Inflammatory macrophage treated with lipopolysaccharide for 4 hours (primary cell): ENCODE data around the gene SPA17.

Experiments
- DNase-seq: peaks from one replicate; pipeline ENCODE4 v3.0.0-alpha.2; 2020

SPA17 gene

DNA sequence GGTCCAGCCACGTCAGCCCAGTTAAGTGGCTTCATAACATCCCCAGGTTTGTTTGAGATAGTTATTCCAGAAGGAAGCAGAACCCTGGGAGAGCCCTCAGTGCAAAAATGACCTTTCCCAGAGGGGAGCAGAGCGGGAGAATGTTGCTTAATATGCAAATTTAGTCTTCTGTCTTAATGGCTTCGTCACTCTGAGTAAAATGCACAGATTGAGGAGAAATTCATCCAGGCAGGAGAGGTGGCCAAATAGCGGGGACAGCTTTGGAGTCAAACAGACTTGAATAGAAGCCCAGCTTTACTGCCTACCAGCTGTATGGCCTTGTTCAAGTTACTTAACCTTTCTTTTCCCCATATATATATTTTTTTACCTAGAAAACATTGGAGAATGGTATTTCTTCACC lies 53.8 kb downstream of the SPA17 start:
- DNase-seq: no peak

DNA sequence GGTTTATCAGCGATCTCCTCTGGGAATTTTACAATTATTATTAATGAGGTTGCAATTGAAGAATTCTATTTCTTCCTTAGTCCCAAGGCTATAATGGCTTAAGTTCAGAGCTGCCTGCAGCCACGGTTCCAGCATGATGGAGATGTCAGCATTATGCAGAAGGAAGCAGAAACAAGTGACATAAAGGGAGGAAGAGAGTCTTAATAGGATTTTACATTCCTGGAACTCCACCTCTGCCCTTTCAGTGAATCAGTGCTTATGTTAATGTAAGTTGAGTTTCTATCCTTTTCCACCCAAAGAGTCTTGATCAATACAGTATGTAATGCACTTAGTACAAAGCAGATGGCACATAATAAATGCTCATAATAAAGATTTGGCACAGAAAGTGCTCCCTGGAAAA lies 54.4 kb downstream of the SPA17 start:
- no peak for DNase-seq

DNA sequence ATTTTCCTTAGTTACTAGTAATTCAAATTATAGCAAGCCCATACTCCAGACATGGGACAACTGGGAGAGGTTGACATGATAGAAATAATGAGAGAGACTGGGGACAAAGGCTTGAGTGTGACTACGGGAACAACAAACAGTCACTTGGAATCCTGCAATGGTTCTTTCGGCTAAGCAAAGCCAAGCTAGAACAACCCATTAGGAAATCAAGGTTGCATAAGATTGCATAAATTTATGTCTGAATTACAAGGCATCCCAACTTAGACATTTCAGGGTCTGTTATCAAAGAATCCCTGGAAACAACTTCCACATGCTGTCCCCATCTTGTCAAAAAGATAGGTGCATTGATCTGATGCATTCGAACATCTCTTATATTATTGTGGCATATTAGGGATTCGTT lies 55.9 kb downstream of the SPA17 start:
- peak; percentile 58 for DNase-seq

DNA sequence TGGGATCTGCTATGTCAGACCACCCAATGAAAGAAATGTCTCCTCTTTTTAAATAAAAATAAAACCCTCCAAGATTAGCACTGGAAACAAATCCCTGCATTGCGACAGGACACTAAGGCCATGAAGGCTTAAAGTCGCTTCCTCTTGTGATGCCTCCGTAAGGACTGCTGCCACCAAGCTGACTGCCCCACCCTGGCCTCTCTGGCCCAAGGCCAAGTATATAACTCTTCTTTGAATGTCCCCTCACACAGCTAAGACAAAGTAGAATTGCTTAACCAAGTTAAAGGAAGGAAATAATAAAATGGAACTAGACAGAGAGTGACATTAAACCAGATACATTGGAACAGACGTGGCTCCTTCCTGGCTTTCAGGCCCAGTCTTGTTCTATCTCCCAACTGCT lies 58.5 kb downstream of the SPA17 start:
- DNase-seq: peak; percentile 84

DNA sequence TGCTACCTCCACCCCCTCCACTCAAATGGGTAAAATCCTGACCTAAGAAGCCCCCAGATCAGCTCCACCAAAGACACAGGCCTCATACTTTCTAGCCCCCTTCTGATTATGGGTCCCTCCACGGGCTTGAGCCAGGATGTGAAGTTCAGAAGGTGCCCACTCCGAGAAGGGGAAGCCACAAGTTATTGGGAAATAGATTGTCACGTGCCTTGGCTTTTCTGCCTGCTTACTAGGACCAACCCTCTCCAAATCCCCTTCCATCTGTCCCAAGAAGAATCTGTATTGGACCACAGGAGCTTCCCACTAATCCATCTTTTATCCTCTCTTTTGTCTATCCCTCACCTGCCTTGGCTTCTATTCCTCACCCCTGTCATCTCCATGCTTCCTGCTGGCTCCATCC lies 63.0 kb downstream of the SPA17 start:
- DNase-seq: peak; percentile 63

GRCh38 chr11:124737638-124738305 lies 64.1 kb downstream of the SPA17 start:
- DNase-seq: no peak

DNA sequence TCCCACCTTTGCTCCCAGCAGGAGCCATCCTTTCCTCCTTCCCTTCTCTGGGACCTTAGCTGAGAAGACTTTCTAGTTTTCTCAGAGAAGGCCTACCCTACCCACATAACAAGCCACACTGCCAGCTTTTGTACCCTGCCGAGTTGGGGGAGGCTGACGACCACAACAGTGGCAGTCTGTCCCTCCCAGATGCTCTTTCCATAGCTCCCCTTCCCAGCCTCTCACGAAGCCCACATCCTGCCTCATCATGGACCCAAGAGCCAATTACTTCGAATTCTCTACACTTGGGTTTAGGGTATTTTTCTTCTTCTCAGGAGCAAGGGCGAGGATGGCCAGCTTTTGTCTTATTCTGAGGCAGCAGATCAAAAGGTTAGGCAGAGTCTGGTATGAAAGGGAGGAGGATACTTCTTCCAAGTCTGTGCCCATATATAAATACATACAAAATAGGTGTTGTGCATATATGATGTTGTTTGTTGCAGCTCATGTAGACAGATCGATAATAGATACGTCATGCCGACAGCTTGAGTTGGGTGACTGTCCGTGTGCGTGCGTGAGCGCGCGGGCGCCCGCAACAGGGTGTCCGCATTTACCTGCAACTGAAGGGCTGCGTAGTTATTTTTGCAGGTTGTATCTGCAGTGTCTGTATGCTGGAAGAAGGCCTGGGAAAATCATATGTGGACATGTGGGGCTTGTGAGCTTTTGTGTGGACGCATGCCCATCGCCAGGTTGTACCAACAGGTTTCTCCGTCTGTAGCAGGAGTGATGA lies 65.2 kb downstream of the SPA17 start:
- DNase-seq: no peak

DNA sequence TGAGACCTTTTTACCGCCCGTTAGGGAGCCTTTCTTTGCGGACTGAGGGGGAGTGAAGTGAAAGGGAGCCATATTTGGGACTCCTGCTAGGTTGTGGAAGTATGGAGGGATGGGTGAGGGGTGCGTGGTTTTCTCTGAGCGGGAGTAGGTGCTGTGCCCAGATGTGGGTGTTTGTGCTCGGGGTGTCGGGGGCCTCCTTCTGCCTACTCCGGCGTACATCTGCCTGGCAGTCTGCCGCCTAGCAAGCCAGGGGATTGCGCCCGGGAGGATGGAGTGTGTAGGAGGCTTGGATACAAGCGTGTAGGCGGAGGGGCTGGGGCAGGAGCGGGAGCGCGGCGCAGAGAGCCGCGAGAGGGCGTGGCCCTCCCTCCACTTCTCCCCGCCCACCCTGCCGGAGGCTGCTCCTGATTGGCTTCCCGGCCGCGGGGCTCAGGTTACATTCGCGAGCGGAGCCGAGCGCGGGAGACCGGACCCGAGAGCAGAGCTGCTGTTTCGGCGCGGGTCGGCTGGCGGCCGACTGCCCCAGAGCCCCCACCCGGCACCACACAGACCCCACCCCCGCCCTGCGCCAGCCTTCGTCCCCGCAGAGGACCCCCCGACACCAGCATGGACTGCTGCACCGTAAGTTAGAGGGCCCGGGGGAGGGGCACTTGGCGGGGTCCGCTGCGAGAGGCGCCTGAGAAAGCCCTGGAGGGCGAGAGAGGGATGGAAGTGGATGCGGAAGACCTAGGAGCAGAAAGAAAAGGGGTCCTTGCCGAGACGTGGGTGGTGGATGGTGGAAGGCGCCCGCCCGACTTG lies 66.0 kb downstream of the SPA17 start, which contains the start of gene NRGN:
Gene NRGN (plus strand): TSS at position 464 of the 798 bp plus-strand sequence. CDS start 143 bp downstream, at position 607.
- peak; percentile 79 for DNase-seq

DNA sequence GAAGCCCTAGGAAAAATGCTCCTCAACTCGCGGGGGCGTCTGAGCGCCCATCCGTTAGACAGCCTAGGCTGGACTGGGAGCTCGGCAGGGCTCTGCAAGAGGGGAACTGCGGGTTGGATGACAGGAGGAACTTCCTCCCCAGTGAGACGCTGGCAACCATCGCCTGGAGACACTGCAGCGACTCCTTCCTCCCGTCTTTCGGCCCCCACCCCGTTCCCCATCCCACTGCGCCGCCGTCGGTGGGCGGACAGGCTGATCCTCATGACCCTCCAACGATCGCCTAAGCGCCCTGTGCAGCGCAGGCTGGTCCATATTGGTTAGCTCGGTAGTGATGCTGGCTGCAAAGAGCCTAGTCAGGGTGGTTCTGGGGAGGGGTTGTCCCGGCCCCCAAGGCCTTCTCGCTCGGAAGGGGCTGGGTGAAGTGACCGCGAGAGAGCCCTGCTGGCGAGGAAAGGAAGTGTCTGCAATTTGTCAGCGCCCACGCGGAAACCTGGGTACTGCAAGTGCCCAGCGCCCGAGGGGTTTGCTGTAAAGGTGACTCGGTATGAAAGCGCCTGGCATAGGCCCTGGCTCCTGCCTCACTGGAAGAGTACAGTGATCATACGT lies 66.7 kb downstream of the SPA17 start:
- peak; percentile 62 for DNase-seq

DNA sequence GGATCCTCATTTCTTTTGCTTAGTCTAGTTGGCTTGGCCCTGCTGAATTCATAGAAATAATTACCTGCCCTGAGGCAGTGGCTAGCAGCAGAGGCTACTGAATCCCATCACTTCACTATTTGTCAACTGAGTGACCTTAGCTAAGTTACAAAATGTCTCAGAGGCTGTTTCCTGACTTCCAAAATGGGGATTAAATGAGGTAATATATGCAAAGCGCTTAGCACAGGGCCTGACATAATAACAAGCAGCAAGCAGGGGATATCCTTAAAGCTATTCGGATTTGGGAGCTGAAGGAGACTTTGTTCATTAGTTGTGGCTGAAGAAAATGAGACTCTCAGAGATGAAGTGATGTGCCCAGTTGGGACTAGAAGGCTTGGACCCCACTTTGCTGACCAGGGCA lies 68.9 kb downstream of the SPA17 start:
- peak; percentile 64 for DNase-seq

DNA sequence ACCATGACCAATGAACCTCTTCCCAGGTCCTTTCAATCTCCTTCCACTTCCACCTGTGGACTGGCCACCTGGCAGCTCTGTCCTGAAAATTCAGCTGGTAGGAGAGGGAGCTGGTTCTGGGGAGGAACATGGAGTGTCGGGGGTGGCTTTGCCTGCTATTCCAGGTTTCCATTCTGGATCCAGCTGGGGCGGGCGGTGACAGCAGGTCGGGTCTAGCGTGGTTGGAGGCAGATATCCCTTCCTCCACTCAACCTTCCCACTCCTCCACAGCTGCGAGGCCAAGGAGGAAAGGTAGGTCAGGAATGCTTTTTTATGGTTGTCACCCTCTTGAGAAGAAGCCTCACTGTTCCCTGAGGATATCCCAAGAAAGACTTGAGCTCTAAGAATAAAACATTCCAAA lies 69.3 kb downstream of the SPA17 start:
- DNase-seq: no peak

DNA sequence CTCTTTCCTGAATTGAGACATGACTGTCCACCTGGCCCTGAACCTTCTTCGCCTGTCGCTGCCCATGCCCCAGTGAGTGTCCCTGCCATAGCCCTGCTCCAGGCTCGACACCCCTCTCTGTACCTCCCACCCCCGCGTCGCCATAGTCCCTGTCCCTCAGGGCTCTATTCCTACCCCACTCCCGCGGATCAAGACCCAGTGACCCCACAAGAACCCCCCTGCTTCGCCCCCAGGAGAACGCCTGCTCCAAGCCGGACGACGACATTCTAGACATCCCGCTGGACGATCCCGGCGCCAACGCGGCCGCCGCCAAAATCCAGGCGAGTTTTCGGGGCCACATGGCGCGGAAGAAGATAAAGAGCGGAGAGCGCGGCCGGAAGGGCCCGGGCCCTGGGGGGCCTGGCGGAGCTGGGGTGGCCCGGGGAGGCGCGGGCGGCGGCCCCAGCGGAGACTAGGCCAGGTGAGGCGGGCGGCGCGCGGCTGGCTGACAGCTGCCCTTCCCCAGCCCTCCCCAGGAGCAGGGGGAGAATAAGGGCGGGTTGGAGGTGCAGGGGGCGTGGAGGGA lies 71.6 kb downstream of the SPA17 start:
- no peak for DNase-seq

DNA sequence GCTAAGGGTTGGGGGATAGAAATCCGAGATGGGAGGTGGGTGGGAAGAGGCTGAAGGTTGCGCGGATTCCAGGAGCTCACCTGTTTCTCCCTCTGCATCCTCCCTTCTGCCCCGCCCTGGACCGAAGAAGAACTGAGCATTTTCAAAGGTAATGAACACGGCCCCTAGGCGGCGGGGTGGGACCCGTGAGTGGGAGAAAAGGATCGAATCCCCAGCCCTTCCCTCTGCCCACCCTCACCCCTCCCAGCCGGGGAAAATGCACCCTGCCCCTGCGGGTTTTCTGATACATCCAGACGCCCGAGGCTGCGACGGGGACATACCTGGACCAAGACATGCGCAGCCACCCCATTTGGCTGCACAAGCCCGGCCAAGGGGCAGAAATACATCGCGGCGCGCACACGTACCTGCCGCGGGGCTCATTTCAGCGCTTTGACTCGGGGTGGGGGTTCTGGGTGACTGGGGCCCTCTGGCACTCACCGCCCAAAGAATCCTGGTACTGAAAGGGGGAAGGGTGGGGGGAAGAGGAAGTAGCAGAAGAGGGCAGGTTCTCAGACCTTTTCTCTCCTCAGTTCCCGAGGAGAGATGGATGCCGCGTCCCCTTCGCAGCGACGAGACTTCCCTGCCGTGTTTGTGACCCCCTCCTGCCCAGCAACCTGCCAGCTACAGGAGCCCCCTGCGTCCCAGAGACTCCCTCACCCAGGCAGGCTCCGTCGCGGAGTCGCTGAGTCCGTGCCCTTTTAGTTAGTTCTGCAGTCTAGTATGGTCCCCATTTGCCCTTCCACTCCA lies 72.3 kb downstream of the SPA17 start:
- DNase-seq: no peak

GRCh38 chr11:124746621-124747243 lies 73.0 kb downstream of the SPA17 start:
- peak; percentile 62 for DNase-seq
